PC-3 (cell line): Measurements from ENCODE around the gene ATP7A.

Source experiments
- EZH2 ChIP-seq: fragments of 300-600 bp; sonication (generic); IDR thresholded peaks from one replicate; pipeline ENCODE4 v1.6.1; 2017; ENCODE audit warnings: antibody characterized with exemption, mild to moderate bottlenecking, low read length; ENCODE audit not compliant: unreplicated experiment
- EZH2phosphoT487 ChIP-seq: fragments of 300-600 bp; sonication (generic); IDR thresholded peaks from 2 replicates; pipeline ENCODE4 v1.6.1; 2018; ENCODE audit warnings: mild to moderate bottlenecking, antibody characterized with exemption, low read length, borderline replicate concordance
- TF ChIP-seq, protein P1 (sequence below): fragments of 300-600 bp; sonication (generic); conservative IDR thresholded peaks from 2 replicates; pipeline ENCODE4 v1.5.1; 2017; ENCODE audit warnings: antibody characterized with exemption, low read depth, mild to moderate bottlenecking, low read length

DNA sequence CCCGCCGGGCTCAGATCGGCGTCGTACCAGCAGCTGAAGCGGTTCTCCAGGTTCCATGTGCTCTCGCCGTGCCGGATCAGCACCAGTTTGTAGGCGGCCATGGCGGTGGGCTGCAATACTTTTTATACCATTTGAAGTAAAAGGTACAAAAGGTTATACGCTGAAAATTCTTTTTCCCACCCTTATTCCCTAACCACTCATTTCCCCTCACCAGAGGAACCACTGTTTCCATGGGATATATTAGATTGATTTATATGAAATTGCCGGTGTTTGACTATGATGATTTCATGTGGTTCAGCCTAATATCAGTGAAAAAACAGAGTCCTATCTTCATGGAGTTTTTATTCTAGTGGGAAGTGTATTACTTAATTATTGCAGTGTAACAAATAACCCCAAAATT is 59.0 kb downstream of the ATP7A start, which contains the start of gene PGAM4:
- TF ChIP-seq, protein P1, sequence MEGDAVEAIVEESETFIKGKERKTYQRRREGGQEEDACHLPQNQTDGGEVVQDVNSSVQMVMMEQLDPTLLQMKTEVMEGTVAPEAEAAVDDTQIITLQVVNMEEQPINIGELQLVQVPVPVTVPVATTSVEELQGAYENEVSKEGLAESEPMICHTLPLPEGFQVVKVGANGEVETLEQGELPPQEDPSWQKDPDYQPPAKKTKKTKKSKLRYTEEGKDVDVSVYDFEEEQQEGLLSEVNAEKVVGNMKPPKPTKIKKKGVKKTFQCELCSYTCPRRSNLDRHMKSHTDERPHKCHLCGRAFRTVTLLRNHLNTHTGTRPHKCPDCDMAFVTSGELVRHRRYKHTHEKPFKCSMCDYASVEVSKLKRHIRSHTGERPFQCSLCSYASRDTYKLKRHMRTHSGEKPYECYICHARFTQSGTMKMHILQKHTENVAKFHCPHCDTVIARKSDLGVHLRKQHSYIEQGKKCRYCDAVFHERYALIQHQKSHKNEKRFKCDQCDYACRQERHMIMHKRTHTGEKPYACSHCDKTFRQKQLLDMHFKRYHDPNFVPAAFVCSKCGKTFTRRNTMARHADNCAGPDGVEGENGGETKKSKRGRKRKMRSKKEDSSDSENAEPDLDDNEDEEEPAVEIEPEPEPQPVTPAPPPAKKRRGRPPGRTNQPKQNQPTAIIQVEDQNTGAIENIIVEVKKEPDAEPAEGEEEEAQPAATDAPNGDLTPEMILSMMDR, result no peak
- no peak for TF ChIP-seq EZH2
- no peak for TF ChIP-seq EZH2phosphoT487
